ENCODE measurements around the gene LIFR. TPM values are rescaled to one million over a fixed set of nuclear protein-coding genes. Genes with fewer than 3 reads are reported as not detected.

Gene LIFR
- total RNA-seq, 2 experiments from 2014 or later, result not detected

DNA sequence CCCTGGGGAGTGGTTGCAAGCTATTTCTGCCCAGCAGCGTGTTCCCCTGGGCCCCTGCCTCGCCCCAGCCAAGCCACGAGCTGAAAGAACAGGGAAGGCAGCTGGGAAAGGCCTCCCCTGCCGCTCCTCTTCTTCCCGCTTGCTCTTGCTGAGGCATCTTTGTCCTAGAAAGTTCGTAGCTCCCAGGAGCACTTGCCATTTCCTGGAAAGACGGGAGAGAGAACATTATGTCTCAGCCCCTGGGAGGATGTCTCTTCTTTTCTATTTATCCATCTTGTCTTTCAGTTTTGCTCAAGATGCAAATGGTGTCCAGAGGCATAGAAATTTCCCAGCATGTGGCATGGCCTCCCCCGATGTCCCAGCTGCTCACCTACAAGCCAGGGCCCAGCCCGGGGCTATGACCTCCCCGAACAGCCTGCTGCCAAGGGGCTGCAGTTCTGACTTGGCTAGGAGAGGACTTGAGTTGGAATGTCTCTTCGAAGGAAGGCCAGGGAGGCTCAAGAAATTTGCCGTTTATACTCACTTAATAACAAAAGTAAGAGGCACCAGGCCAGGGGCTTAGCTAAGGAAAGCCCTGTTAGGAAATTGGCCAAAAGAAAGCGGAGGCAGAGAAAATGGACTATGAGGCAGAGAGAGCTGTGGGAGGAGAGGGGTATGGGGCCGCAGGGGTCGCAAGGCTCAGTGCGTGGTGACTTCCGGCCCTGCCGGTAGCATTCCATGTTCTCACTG is 87.3 kb downstream of the LIFR start:
- ChIA-PET POLR2A (no interaction called here), CTCF (no interaction called here)

DNA sequence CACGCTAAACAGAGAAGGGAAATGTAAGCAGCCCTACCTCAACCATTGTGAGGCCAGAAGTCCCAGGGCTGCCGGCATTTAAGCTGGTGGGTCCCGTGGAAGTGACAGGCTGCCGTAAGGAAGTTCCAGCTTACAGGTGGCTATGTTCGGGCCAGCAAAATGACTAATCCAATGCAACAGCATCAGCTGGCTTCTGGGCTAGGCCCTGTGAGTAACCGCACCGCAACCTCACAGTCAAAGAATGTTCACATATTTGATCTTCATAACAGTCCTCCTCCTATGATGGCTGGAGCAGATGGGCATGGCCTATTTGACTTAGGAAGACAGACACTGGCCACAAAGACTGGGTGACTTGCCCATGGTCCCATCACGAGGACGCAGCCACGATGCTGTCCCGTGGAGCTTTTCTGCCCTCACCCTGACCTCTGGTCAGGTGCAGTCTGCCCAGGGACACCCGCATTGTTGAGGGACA is 88.2 kb downstream of the LIFR start:
- CTCF ChIA-PET, result no interaction called here
- POLR2A ChIA-PET, result no interaction called here

DNA sequence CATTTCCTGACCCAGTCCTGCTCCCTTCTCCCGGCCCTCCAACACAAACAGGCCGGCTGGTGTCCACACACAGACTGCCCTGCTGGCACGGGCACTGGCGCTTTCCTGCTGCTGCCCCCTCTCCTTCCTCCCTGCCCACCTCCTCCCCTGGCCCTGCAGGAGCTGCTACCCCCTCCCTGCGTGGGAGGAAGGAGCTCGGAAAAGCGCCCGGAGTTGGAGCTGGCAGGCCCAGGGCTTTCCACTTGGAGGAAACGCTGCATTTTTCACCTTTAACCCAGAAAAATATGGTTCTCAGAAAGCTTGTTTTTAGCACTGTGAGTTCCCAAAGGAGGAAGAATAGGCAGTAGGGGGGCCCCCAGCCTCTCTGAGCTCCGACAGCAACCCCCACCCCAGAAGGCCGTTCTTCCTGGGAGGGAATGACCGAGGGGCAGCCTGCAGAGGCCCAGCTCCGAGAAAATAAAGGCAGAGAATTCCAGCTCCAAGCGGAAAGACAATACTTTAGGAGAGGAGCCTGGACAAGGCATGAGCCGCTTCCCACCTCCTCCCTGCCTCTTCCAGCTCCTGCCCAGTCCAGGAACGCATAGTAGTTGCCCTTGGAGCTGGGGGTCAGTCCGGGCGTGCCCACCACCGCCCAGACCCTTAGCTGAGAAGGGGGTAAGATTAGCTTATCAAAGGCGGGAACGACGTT is 88.9 kb downstream of the LIFR start:
- POLR2A ChIA-PET, result no interaction called here
- CTCF ChIA-PET, result no interaction called here

DNA sequence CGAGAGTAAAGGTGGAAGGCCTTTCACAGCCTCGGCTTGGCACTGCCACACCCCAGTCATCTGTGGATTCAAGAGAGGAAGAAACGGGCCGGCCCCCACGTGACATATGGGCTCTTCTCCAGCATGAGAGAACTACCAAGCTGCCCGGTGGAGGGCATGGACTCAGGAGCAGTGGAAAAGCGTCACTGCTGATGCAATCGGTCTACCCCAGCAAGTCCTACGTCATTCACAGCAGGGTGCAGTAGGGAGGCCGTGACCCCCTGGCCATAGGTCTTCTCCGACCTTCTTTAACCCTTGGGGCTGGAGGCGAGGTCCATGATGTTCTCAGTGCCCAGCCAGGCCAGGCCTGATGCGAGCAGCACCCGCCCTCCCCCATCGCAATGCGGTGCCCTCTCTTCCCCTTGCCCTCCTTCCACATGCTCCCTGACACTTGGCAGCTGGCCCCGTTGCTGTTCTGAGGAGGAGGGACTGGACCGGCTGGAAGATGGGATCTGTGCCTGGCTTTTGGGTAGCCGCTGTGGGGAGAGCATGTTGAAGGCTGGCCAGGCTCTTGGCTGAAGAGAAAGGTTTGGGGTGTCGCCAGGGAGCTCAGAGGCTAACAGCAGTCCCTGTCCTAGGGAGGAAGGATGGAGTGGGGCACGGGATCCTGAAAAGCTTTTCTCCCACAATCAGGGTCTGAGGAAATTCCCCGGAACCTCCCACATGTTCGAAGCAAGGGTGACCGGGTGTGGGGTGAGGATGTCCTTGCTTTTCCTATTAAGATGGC is 89.8 kb downstream of the LIFR start:
- ChIA-PET CTCF (no interaction called here), POLR2A (no interaction called here)

DNA sequence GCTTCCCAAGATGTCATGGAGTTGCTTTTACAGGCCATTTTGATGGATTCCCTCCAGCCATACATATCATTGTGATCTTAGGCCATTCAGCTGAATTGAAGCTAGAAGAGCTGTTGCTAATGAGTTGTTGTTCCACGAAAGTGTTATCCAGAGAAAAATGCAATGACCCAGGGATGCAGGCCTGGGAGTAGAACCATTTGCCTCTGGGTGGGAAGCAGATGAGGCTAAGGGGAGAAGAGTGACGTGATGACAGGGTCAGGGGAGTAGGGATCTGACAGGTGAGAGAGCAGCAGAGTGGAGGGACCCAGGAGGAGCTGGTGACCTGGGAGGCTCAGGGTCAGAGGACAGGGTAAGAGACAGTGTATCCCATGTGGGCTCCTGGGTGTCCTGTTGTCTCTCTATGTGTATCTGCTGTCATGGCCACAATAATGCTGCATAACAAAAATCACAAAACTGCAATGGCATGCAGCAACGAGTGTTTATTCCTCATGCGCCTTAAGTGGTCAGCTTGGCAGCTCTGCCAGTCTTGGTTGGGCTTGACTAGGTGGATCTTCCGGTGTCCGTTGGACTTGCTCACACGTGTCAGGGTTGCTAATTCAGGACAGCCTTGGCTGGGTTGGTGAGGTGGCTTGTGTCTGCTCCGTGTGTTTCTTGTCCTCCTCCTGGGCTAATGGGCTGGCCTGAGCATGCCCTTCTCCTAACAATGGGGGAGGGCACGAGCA is 90.6 kb downstream of the LIFR start:
- CTCF ChIA-PET, result no interaction called here
- POLR2A ChIA-PET, result no interaction called here

DNA sequence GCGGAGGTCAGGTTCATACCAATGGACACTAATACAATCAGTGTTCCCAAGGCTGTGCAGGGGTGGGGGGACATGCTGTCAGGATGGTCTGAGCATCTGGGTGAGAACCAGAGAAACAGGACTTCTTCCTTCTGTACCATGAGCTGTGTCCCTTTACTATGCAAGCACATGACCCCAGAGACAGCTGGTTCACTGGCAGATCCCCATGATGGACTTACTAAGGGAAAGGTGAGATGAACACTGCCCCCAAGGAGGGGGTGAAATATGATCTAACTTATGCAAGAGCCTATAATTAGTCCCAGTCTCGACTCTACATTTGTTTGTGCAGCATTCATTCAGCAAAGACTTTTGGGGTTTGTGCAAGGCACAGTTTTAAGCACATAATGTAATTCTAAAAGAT is 91.4 kb downstream of the LIFR start:
- CTCF ChIA-PET, result interaction anchor here (1.6 kb wide), 1 partner anchor 23 kb away, joined by 5 read pairs; no protein-coding TSS in a partner anchor
- POLR2A ChIA-PET, result no interaction called here

DNA sequence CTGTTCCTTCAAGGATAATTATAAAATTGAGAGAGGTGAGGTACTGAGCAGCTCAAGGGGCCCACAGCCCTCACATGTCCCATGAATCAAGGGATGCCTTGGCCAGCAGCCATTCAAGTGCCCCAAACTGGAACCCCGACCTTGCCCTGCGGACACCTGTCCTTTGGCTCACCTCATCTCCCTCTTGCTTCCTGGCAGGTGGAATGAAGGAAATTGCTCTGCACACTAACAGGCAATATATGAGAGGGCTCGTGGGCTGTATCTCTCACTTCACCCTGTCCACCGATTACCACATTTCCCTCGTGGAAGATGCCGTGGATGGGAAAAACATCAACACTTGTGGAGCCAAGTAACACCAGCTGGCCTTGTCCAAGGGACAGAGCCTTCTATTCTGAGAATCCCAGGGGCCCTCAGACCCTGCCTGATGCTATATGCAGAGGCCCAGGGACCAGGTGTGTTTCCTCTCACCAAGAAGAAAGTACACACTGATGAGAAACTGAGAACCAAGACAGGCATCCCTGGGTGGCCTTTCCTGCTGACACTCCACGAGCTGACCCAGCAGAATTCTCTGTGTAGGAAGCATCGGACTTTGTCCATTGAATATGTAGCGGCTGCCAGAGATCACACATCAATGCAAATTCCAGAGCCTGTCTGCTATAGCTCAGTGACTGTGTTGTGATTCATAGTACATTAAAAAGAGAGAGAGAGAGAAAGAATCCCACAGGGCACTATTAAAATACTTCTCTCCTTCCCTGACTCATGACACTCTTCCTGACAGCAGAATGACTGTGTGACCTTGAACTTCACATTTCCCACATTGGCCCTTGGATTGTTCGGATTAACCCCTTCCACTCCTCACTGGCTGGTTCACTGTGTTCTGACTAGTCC is 92.6 kb downstream of the LIFR start:
- ChIA-PET POLR2A (no interaction called here), CTCF (interaction anchor here (1.6 kb wide), 1 partner anchor 22 kb away, joined by 5 read pairs; no protein-coding TSS in a partner anchor)

DNA sequence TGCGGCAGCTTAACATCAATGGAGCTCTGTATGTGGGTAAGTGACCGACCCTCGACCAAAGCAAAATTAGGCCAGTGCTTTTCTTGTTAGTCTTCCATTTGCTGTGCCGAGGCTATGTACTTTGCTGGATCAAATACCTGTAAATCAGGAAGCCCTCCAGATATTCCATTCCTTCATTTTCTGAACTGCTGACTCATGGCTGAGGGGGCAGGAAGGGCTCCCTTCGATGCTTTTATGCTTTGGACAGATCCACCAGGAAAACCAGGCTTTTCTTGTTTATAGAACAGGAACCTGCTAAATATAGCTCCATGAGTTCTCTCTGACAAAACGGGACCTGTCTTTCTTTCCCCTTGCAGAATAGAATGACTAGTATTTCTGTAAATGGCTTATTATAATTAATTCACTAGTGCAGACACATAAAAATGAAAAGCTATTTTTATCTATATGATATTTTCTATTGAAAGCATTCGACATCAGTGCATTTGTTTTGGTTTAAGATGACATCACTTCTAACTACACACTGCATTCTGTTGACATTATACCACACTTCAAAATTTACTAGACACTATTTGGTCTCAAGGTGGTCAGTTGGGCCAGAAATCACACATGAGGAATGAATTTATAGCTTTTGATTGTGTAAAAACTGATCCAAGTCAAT is 93.3 kb downstream of the LIFR start:
- CTCF ChIA-PET, result no interaction called here
- POLR2A ChIA-PET, result no interaction called here

DNA sequence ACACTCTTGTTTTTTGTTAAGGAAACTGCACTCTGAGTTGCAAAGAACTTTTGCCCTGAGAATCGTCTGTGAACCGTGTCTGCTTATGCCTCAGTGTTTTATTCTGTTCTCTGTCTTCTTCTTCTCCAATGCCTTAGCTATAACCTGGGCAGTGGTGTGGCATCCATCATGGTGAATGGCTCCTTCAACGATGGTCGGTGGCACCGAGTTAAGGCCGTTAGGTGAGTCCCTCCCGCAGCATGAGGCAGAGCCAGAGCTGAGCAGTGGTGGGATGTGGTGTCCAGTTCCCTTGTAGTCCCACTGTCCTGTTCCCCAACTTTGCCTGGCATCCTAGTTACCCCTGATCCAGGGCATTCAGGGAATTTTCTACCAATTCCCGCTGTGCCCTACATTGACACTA is 98.3 kb downstream of the LIFR start:
- ChIA-PET POLR2A (no interaction called here), CTCF (no interaction called here)

DNA sequence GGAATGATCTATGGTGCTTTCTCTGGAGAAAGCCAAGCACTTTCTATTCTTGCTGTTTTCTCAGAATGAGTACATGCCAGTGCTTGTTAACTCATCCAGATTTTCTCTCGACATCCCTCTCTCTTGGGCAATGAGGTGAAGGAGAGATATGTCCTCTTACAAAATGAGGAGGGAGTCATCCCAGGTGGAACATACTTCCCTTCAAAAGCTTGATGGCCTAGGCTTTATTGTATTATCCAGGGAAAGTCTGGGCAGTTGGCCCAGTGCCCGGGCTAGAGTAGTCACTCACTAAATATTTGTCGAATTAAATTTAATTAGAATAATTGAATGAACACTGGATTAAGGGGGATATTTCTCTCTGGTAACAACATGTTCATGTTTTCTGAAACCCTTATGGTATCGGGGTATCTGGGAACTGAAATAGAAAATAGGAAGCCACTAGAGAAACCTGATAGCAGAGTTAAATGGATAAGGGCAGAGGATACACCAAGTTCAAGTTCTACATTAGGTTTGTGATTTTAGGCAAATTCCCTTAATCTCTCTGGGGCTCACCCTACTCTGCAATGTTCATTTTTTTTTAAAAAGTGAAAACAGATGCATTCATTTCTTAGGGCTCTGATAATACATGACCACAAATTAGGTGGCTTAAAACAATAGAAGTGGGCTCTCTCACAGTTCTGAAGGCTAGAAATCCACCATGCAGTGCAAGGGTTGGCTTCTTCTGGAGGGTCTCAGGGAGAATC is 99.6 kb downstream of the LIFR start:
- ChIA-PET POLR2A (no interaction called here), CTCF (no interaction called here)

DNA sequence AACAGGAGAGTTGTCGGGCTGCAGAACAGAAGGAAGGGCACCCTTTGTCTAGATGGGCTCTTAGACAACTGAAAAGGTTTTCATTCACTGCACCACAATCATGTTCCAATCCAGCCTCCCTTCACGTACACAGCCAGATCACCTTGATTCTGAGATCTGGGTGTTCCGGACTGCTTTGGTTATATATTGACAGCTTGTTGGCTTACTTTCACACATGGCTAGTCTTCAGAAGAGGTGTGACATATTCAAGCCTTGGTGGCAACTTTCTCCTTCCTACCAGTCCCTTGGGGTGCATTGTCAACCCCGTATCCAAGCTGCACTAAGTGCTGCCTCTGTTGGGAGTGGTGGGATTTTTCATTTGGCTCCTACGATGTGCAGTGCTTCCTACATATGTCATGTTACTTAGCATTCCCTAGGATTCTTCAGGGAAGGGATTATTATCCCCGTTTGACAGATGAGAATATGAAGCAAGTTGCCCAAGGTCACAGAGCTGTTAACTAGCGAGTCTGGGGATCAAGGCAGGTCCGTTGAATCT is 100.6 kb downstream of the LIFR start:
- POLR2A ChIA-PET, result no interaction called here
- CTCF ChIA-PET, result no interaction called here

DNA sequence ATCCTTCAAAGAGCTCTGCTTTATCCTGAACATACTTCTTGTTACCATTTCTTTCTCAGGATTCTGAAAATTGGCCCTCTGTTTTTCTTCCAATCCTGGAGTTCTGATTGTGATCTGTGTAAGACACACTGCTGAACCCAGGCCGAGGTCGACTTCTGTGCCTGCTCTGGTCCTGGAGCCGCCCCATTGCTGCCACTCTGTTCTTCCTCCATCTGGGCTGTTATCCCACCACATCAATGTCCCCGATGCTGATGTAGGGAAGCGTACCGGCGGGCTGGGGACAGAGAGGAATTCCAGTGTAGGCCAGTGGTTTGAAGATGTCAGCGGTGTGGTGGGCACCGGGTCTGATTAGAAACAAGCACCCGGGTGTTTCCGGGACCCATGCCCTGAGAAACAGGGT is 102.5 kb downstream of the LIFR start:
- ChIA-PET CTCF (interaction anchor here (0.5 to 1.4 kb wide), 3 partner anchors 12 to 210 kb away, joined by 3 to 5 read pairs (median 3); no protein-coding TSS in a partner anchor), POLR2A (no interaction called here)

DNA sequence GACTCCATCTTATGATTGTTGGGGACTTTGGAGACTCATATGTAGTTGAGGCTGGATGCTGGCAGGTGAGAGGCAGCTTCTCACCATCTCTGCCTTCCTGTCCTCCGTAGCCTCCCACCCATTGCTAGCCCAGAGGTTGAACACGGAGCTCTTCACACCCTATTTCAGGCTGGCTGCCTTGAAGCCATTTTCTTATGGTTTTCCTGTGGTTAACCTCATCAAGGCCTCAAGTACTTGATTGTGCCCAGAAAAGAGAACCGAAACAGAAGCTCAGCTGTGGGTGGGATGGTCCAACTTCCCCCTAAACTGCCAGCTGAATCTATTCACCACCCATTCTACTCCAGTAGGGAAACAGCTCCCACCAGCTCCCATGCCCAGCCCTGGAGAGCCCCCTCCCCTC is 102.9 kb downstream of the LIFR start:
- ChIA-PET CTCF (interaction anchor here (0.5 to 1.4 kb wide), 3 partner anchors 12 to 210 kb away, joined by 3 to 5 read pairs (median 3); no protein-coding TSS in a partner anchor), POLR2A (no interaction called here)

DNA sequence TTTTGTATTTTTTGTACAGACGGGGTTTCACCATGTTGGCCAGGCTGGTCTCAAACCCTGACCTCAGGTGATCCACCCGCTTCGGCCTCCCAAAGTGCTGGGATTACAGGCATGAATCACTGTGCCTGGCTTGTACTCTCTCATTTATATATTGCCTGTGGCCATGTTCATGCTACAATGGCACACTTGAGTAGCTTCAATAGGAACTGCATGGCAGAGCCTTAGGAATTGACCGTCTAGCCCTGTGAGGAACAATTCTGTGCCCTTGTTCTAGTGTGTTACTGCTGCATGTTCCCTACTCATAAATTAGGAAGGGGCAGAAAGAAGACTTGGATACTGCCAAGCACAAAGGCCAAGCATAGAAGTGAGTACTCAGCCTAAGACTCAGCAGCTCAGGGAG is 104.2 kb downstream of the LIFR start:
- POLR2A ChIA-PET, result no interaction called here
- CTCF ChIA-PET, result interaction anchor here (0.8 kb wide), 1 partner anchor 10 kb away, joined by 3 read pairs; no protein-coding TSS in a partner anchor

DNA sequence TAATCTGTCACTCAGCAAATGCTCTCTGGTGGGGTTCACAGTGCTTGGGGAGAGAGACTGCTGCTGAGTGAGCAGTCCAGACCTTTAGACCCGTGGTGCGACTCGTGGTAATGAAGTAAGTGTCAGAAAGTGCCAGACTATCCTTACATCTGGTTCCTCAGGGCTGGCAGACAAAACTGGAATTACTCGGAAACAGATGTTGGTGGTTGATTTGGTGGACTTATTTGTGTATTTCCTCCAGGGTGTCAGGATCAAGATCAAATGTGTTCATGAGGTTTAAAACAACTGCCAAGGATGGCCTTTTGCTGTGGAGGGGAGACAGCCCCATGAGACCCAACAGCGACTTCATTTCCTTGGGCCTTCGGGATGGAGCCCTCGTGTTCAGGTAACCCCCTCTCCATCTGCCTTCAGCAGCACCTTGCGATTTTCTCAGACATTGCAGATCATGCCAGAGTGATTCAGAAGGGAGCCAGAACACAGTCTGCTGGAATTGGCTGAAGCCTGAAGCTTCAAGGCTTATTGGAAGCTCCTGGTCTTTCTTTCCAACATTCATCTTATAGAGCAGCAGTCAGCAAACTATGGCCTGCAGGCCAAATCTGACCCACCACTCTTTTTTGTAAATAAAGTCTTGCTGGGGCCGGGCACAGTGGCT is 105.2 kb downstream of the LIFR start:
- CTCF ChIA-PET, result interaction anchor here (0.6 to 1.4 kb wide), 4 partner anchors 9 to 732 kb away, joined by 3 read pairs; no protein-coding TSS in a partner anchor

DNA sequence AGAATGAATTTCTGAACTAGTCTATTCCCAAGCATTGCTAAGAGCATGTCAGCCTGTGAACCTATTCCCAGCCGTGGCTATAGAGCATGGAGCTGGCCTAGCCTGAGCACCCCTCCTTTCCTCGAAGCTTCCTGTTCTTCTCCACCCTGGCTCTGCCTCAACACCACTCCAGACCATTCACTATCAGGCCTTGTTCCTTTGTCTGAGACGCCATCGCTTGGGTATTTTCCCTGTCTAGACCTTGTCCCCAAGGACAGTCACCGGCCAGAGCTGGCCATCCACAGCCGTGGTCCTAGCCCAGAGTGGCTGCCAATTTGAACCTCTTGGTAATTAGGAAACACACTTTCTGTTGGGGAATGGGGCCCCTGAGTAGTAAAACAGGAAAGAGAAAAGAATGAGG is 105.8 kb downstream of the LIFR start:
- POLR2A ChIA-PET, result no interaction called here
- CTCF ChIA-PET, result interaction anchor here (1.1 to 1.4 kb wide), 2 partner anchors 9 to 359 kb away, joined by 3 read pairs; no protein-coding TSS in a partner anchor

More for the DNA sequence above, 105.2 kb downstream of the LIFR start:
- POLR2A ChIA-PET, result no interaction called here
